CD4-positive, alpha-beta T cell treated with Interleukin-4 for 4 hours (primary cell): ENCODE results near the gene ZNF597.

Source experiments
- DNase-seq: peaks from one replicate; pipeline ENCODE4 v3.0.0-alpha.2; 2020

Gene ZNF597

GRCh38 chr16:3443108-3444031 lies at the start of gene ZNF597, which contains the start of gene NAA60:
Gene ZNF597, minus strand, starts transcription at chr16:3443504. Its CDS starts 351 bp downstream, at chr16:3443153.
Gene NAA60, plus strand, starts transcription at chr16:3443680. Its CDS starts 32,548 bp downstream, at chr16:3476228.
- DNase-seq: peak; percentile 91

- no peak for DNase-seq
These were observed 49.1 kb upstream of the ZNF597 start for GRCh38 chr16:3492356-3492755.

- no peak for DNase-seq
These were observed 47.8 kb upstream of the ZNF597 start for GRCh38 chr16:3490911-3491629.

- DNase-seq: no peak
These were observed 45.5 kb upstream of the ZNF597 start for GRCh38 chr16:3488801-3489200.

GRCh38 chr16:3487521-3488410 lies 44.5 kb upstream of the ZNF597 start:
- no peak for DNase-seq

GRCh38 chr16:3486506-3487215 lies 43.4 kb upstream of the ZNF597 start:
- no peak for DNase-seq

GRCh38 chr16:3485821-3486505 lies 42.7 kb upstream of the ZNF597 start:
- DNase-seq: no peak

- DNase-seq: no peak
These were observed 41.9 kb upstream of the ZNF597 start for GRCh38 chr16:3485097-3485745.

- DNase-seq: no peak
These were observed 41.2 kb upstream of the ZNF597 start for GRCh38 chr16:3484318-3485096.

- DNase-seq: no peak
These were observed 39.4 kb upstream of the ZNF597 start for GRCh38 chr16:3482659-3483241.

GRCh38 chr16:3481696-3482658 lies 38.7 kb upstream of the ZNF597 start:
- DNase-seq: no peak

GRCh38 chr16:3480901-3481695 lies 37.8 kb upstream of the ZNF597 start:
- DNase-seq: no peak

GRCh38 chr16:3479654-3480216 lies 36.4 kb upstream of the ZNF597 start:
- no peak for DNase-seq

- no peak for DNase-seq
These were observed 35.1 kb upstream of the ZNF597 start for GRCh38 chr16:3478242-3478925.

- no peak for DNase-seq
These were observed 33.1 kb upstream of the ZNF597 start for GRCh38 chr16:3476409-3476808.

GRCh38 chr16:3475604-3476375 lies 32.5 kb upstream of the ZNF597 start:
- DNase-seq: no peak
